HG03378 (cell line): ENCODE results near the gene CARD11.
"Not testable (repeated sequence)": the region's sequence is repeated elsewhere in the genome, so short reads cannot be mapped to it uniquely, and the experiment has no call there.

ENCODE experiments used
- ATAC-seq: cut with Tn5 transposase; IDR thresholded peaks from one replicate; pipeline ENCODE4 v1.9.1; 2021; ENCODE audit warnings: mild to moderate bottlenecking, moderate library complexity; ENCODE audit not compliant: unreplicated experiment

The CARD11 gene

GRCh38 chr7:3065724-3066143, 22.1 kb upstream of the CARD11 start:
- peak; percentile 26 for ATAC-seq

- no peak for ATAC-seq
These were observed 20.4 kb upstream of the CARD11 start for GRCh38 chr7:3064067-3064466.

- peak; percentile 86 for ATAC-seq
These were observed 19.5 kb upstream of the CARD11 start for GRCh38 chr7:3063016-3063753.

- no peak for ATAC-seq
These were observed 13.4 kb upstream of the CARD11 start for GRCh38 chr7:3057066-3057420.

- ATAC-seq = no peak
These were observed 12.8 kb upstream of the CARD11 start for GRCh38 chr7:3056234-3057065.

- no peak for ATAC-seq
These were observed 12.0 kb upstream of the CARD11 start for GRCh38 chr7:3055626-3056025.

- ATAC-seq = peak; percentile 63
These were observed 692 bp downstream of the CARD11 start for GRCh38 chr7:3042861-3043489.

- no peak for ATAC-seq
These were observed 1.5 kb downstream of the CARD11 start for GRCh38 chr7:3041986-3042675.

- ATAC-seq = peak; percentile 30
These were observed 3.9 kb downstream of the CARD11 start for GRCh38 chr7:3039787-3040186.

- not testable (repeated sequence) for ATAC-seq
These were observed 5.7 kb downstream of the CARD11 start for GRCh38 chr7:3038011-3038410.

- no peak for ATAC-seq
These were observed 6.4 kb downstream of the CARD11 start for GRCh38 chr7:3037259-3037658.

GRCh38 chr7:3034591-3035150, 9.0 kb downstream of the CARD11 start:
- ATAC-seq = no peak

GRCh38 chr7:3033581-3033980, 10.1 kb downstream of the CARD11 start:
- ATAC-seq = no peak

GRCh38 chr7:3033136-3033535, 10.5 kb downstream of the CARD11 start:
- ATAC-seq = no peak

- no peak for ATAC-seq
These were observed 11.4 kb downstream of the CARD11 start for GRCh38 chr7:3032256-3032655.

GRCh38 chr7:3029138-3029537, 14.5 kb downstream of the CARD11 start:
- no peak for ATAC-seq

- ATAC-seq = no peak
These were observed 14.9 kb downstream of the CARD11 start for GRCh38 chr7:3028758-3029093.

- ATAC-seq = no peak
These were observed 15.5 kb downstream of the CARD11 start for GRCh38 chr7:3028071-3028757.

GRCh38 chr7:3027005-3027845, 16.4 kb downstream of the CARD11 start:
- no peak for ATAC-seq

- no peak for ATAC-seq
These were observed 18.1 kb downstream of the CARD11 start for GRCh38 chr7:3025616-3026015.
